ENCODE measurements around the gene SMARCA4. TPM values are rescaled to one million over a fixed set of nuclear protein-coding genes. Genes with fewer than 3 reads are reported as not detected.
"Not testable (repeated sequence)": the region's sequence is repeated elsewhere in the genome, so short reads cannot be mapped to it uniquely, and the experiment has no call there.

Gene SMARCA4
- total RNA-seq, 1 experiment from 2014 or later, result 112 TPM

DNA sequence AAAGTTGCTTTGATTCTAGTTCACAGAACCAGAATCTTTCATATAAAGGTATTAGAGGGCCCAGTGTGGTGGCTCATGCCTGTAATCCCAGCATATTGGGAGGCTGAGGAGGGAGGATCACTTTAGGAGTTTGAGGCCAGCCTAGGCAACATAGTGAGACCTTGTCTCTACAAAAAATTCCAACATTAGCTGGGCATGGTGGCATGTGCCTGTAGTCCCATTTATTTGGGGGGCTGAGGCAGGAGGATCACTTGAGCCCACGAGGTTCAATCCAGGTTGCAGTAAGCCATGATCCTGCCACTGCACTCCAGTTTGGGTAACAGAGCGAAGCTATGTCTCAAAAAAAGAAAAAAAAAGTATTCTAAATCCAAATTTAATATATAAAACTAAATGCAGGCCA lies 137.5 kb downstream of the SMARCA4 start:
- DNase-seq (ENCODE audit: low read depth), result no peak

DNA sequence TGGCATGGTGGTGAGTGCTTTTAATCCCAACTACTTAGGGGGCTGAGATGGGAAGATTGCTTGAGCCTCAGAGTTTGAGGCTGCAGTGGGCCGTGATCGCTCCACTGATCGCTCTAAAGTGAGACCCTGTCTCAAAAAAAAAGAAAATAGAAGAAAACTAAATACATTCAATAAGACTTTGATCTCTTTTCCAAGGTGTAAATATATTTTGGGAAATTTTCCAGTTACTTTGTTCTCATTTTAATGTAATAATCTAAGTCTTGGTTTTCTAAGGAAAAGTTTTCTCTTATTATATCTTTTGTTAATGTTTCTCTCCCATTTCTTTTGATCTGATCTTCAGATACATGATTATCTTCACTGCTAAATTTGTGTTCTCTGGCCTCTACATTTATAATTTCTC lies 138.0 kb downstream of the SMARCA4 start:
- DNase-seq (ENCODE audit: low read depth), result no peak

- no peak for DNase-seq (ENCODE audit: low read depth)
Measured at GRCh38 chr19:11100049-11100448, 139.2 kb downstream of the SMARCA4 start.

DNA sequence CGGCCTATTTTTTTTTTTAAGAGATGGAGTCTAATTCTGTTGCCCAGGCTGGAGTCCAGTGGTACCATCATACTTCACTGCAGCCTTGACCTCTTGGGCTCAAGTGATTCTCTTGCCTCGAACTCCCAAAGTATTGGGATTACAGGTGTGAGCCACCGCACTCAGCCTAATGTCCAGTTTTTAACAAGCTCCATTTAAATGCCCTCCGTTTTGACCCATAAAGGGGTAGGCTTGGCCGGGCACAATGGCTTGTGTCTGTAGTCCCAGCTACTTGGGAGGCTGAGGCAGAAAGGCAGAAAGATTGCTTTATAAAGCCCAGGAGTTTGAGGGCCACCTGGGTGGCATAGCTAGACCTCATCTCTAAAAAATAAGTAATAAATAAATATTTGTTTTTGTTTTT lies 140.2 kb downstream of the SMARCA4 start:
- DNase-seq (ENCODE audit: low read depth), result no peak

- DNase-seq (ENCODE audit: low read depth), result no peak
Measured at GRCh38 chr19:11102944-11103343, 142.1 kb downstream of the SMARCA4 start.

- not testable (repeated sequence) for DNase-seq (ENCODE audit: low read depth)
Measured at GRCh38 chr19:11103667-11104066, 142.8 kb downstream of the SMARCA4 start.

- no peak for DNase-seq (ENCODE audit: low read depth)
Measured at GRCh38 chr19:11105014-11105636, 144.3 kb downstream of the SMARCA4 start.

DNA sequence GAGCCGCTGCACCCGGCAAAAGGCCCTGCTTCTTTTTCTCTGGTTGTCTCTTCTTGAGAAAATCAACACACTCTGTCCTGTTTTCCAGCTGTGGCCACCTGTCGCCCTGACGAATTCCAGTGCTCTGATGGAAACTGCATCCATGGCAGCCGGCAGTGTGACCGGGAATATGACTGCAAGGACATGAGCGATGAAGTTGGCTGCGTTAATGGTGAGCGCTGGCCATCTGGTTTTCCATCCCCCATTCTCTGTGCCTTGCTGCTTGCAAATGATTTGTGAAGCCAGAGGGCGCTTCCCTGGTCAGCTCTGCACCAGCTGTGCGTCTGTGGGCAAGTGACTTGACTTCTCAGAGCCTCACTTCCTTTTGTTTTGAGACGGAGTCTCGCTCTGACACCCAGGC lies 145.6 kb downstream of the SMARCA4 start:
- DNase-seq (ENCODE audit: low read depth), result no peak

- DNase-seq (ENCODE audit: low read depth), result no peak
Measured at GRCh38 chr19:11108746-11109145, 147.9 kb downstream of the SMARCA4 start.

GRCh38 chr19:11111117-11111770 lies 150.4 kb downstream of the SMARCA4 start:
- no peak for DNase-seq (ENCODE audit: low read depth)

- no peak for DNase-seq (ENCODE audit: low read depth)
Measured at GRCh38 chr19:11111771-11112144, 150.9 kb downstream of the SMARCA4 start.

Other genes with a start within 250 kb of the SMARCA4 start
- 41.2 and 52.8 TPM in 2 replicates for gene DNM2, start 243.0 kb upstream of the SMARCA4 start, total RNA-seq (2014; rRNA removed; shearing (Covaris generic))
- gene TMED1, start 124.8 kb upstream of the SMARCA4 start, total RNA-seq (2014; rRNA removed; shearing (Covaris generic)), result 52.6 and 55.8 TPM in 2 replicates
- gene C19orf38, start 112.6 kb upstream of the SMARCA4 start, total RNA-seq (2014; rRNA removed; shearing (Covaris generic)), result not detected in 2 replicates
- gene CARM1, start 89.5 kb upstream of the SMARCA4 start, total RNA-seq (2014; rRNA removed; shearing (Covaris generic)), result 20.5 and 24.1 TPM in 2 replicates
- gene YIPF2, start 32.4 kb upstream of the SMARCA4 start, total RNA-seq (2014; rRNA removed; shearing (Covaris generic)), result 69.8 and 92.6 TPM in 2 replicates
- 67.1 and 80.6 TPM in 2 replicates for gene TIMM29, start 32.2 kb upstream of the SMARCA4 start, total RNA-seq (2014; rRNA removed; shearing (Covaris generic))
- gene LDLR, start 128.4 kb downstream of the SMARCA4 start, total RNA-seq (2014; rRNA removed; shearing (Covaris generic)), result 68.3 and 72.5 TPM in 2 replicates
- 54.7 and 94.6 TPM in 2 replicates for gene SPC24, start 194.8 kb downstream of the SMARCA4 start, total RNA-seq (2014; rRNA removed; shearing (Covaris generic))
- 49.0 and 75.1 TPM in 2 replicates for gene KANK2, start 236.5 kb downstream of the SMARCA4 start, total RNA-seq (2014; rRNA removed; shearing (Covaris generic))

Measured in Daoy (cell line).